HG02943 (cell line): ENCODE measurements around the gene RBM15B.

ENCODE experiments used
- ATAC-seq: cut with Tn5 transposase; IDR thresholded peaks from one replicate; pipeline ENCODE4 v1.9.1; 2021; ENCODE audit warnings: mild to moderate bottlenecking, low read depth, moderate library complexity; ENCODE audit not compliant: unreplicated experiment

Gene RBM15B

GRCh38 chr3:51436998-51437639 lies 46.0 kb downstream of the RBM15B start:
- ATAC-seq: no peak

GRCh38 chr3:51441282-51442030 lies 50.4 kb downstream of the RBM15B start:
- ATAC-seq: no peak

GRCh38 chr3:51445544-51446280 lies 54.6 kb downstream of the RBM15B start:
- ATAC-seq: no peak
